Spinal cord (tissue), 10 donors: Measurements from ENCODE around the gene MRPS33. TPM values are rescaled to one million over a fixed set of nuclear protein-coding genes. Genes with fewer than 3 reads are reported as not detected.

Experiments
- DNase-seq, 6 donors: peaks; one replicate each; pipeline versions ENCODE4 v3.0.0 to v3.0.0-alpha.2; 2013 to 2015; ENCODE audit warnings: low spot score in 6 of 6, low read depth in 4 of 6
- H3K27ac ChIP-seq: one replicate; pipeline ENCODE4 v1.5.1; 2013; ENCODE audit warnings: low read depth, low read length, control low read depth
- H3K27me3 ChIP-seq: one replicate; pipeline ENCODE4 v1.6.1; 2013; ENCODE audit warnings: low read length; ENCODE audit not compliant: control insufficient read depth, insufficient read depth
- H3K36me3 ChIP-seq: one replicate; pipeline ENCODE4 v1.6.1; 2013; ENCODE audit warnings: low read length; ENCODE audit not compliant: control insufficient read depth, insufficient read depth
- H3K4me1 ChIP-seq: one replicate; pipeline ENCODE4 v1.6.1; 2013; ENCODE audit warnings: low read length; ENCODE audit not compliant: control insufficient read depth, insufficient read depth
- H3K4me3 ChIP-seq: one replicate; pipeline ENCODE4 v1.5.1; 2013; ENCODE audit warnings: low read depth, low read length, control low read depth
- H3K9me3 ChIP-seq: one replicate; pipeline ENCODE4 v1.6.1; 2013; ENCODE audit warnings: low read length; ENCODE audit not compliant: control insufficient read depth, insufficient read depth
- WGBS: methylation state at CpG from one replicate; pipeline ENCODE4 v1.1.5; 2013; ENCODE audit warnings: missing lambda C conversion rate; ENCODE audit not compliant: insufficient coverage; 5-methylcytosine and 5-hydroxymethylcytosine counted together
- polyA plus RNA-seq, 2 donors: library from polyadenylated mRNA; unstranded; fragments of 120-200 nt; gene quantifications; one replicate each; pipeline ENCODE4 v1.2.1, GENCODE V29; 2013; ENCODE audit not compliant: insufficient read length in 2 of 2
- total RNA-seq, 2 donors: library from RNA; depleted of rRNA in 1 of 2; stranded (reverse); fragments of 120-200 nt in 1 of 2; fragments of >200 nt in 1 of 2; gene quantifications; one replicate each; pipeline versions ENCODE4 v1.2.3 to v1.2.4, GENCODE V29; 2013 to 2014
- donor health status: healthy.

Gene MRPS33
- total and polyA plus RNA-seq, 4 donors = 27.5 to 77.6 (median 66.7) TPM

DNA sequence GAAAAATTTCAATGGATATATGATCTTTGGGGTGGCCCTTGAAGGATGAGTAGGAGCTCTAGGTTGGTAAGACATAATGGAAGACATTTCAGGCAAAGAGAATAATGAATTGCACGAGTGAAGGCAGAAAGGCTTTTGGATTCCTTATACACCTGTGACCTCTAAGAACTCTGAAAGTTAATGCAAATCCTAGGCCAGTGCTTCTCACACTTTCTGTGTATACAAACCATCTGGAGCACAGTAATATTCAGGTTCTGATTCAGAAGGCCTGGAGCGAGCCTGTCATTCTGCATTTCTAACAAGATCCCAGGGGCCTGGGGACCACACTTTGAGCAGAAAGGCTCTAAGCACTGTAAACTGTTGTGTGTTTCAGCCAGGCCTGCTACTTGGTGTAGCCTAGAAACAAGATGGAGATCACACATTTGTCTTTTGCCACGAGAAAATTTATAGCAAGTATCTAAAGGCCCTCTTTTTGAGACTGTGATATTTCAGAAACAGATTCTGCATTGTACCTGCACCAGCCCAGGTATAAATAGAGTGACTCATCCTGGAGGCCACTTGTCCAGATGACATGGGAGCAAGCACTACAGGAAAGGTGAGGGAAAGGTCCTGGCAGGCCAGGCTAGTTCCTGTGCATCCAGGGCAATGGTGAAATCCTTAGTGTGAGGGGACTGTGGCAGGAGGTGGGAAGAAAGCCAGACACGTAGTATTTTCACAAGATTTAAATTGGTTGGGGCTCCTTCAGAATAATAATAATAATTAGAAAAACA lies 24.4 kb downstream of the MRPS33 start:
- Histone ChIP-seq H3K36me3 (no peaks in the 10 kb centered on the region), H3K27me3 (no peaks in the 10 kb centered on the region), H3K9me3 (no peaks in the 10 kb centered on the region), H3K4me1 (no peaks in the 10 kb centered on the region), H3K4me3 (no peak overlapping the region), H3K27ac (no peak overlapping the region)
- 100% methylated on average over 3 of the region's 4 CpGs for WGBS
- no peak for DNase-seq

DNA sequence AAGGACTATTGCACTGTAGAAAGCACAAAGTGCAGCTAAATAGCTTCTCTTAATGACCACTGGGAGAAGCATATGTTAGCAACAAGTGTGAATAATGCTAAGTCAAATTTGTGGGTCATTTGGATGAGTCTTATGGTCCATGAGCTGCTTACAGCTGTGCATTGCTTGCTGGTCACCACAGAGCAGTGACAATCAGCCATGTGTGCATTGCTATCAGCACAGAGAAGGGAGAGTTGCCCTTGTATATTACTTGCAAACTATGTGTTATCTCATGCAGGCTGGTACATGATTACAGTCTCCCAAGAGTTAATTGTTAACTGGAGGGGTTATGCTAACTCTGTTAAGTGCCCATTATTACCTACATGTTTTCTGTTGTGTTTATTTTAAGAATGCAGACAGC lies 25.7 kb downstream of the MRPS33 start:
- no peak overlapping the region for H3K4me3 ChIP-seq
- DNase-seq = no peak
- no peak overlapping the region for H3K27ac ChIP-seq
- H3K9me3 ChIP-seq = peaks cover 1% of the 10 kb centered on the region
- no peaks in the 10 kb centered on the region for H3K36me3 ChIP-seq
- H3K27me3 ChIP-seq = no peaks in the 10 kb centered on the region
- no peaks in the 10 kb centered on the region for H3K4me1 ChIP-seq

DNA sequence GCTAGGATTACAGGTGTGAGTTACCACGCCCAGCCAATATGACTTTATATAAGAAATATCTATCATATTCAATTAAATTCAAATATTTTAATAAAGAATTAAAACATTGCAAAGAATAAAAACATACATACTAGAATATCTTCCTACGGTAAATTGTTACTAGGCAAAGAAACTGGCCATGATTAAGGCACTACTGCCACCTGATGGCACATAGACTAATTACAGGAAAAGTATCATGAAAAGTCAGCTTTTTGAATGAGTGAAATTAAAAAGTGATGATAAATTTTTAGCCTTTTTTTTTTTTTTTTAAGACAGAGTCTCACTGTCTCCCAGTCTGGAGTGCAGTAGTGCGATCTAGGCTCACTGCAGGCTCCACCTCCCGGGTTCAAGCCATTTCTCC lies 30.9 kb downstream of the MRPS33 start:
- Histone ChIP-seq H3K36me3 (no peaks in the 10 kb centered on the region), H3K9me3 (peaks cover 5% of the 10 kb centered on the region), H3K4me1 (no peaks in the 10 kb centered on the region), H3K27ac (no peak overlapping the region), H3K4me3 (no peak overlapping the region), H3K27me3 (no peaks in the 10 kb centered on the region)
- no CpG with 5 or more reads among the region's 4 CpGs for WGBS
- no peak for DNase-seq

DNA sequence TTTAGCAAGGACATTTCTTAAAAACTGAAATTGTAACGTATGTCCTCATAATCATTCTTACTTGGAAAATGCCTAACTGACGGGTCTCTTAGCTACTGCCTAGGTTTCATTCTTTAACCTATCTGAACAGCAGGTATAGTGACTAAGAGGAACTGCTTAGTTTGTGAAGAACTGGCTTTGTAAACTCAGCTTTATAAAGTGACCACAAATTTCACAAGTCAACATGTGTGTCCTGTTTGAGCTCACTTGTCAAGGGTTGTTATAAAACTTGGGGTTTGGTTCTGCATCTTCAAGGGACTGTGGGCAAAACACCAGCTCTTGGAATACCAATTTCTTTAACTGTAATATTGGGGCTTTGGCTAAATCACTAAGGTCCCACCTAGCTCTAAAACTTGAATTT lies 32.2 kb downstream of the MRPS33 start:
- no CpG with 5 or more reads among the region's 2 CpGs for WGBS
- no peak overlapping the region for H3K4me3 ChIP-seq
- H3K27ac ChIP-seq = no peak overlapping the region
- H3K4me1 ChIP-seq = no peaks in the 10 kb centered on the region
- no peaks in the 10 kb centered on the region for H3K36me3 ChIP-seq
- DNase-seq = no peak
- H3K27me3 ChIP-seq = no peaks in the 10 kb centered on the region
- peaks cover 5% of the 10 kb centered on the region for H3K9me3 ChIP-seq

DNA sequence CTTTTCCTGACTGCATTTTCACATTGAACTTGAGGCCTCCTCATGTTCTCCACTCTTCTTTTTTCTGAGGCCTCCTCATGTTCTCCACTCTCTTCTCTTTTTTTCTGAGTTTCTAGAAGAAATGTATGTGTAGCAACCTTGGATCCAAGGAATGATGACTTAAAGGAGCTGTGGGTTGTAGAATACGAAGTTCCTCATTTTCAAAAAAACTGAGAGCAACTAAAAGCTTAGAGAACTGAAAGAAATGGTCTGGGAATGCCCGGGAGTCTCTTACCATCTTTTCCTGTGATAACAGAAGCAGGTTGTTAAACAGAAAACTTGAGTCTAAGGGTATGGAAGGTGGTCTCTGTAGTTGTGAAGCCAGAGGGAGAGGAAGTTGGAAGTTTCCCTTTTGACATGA lies 32.8 kb downstream of the MRPS33 start:
- DNase-seq = no peak
- Histone ChIP-seq H3K36me3 (no peaks in the 10 kb centered on the region), H3K9me3 (peaks cover 5% of the 10 kb centered on the region), H3K27me3 (no peaks in the 10 kb centered on the region), H3K27ac (no peak overlapping the region), H3K4me1 (no peaks in the 10 kb centered on the region), H3K4me3 (no peak overlapping the region)
- WGBS = no CpG with 5 or more reads among the region's 2 CpGs

DNA sequence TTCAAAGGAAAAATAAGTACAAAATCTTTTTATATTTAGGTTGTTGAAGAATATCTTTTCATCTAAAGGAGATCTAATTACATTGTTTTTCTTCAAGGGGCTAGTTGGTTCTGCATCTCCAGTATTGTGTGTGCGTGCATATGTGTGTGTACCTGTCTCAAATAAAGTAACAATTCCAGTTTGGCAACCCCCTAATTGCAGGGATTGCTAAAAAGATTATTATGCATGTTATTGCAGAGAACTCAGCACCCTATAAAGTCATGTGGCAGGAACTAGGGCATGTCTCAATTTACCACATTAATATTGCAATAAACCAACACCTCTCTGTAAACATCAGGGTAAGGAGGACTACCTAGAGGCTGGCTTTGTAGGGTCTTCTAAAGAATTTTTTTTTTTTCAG lies 37.0 kb downstream of the MRPS33 start:
- Histone ChIP-seq H3K27ac (no peak overlapping the region), H3K36me3 (no peaks in the 10 kb centered on the region), H3K4me3 (no peak overlapping the region), H3K27me3 (no peaks in the 10 kb centered on the region), H3K4me1 (no peaks in the 10 kb centered on the region), H3K9me3 (no peaks in the 10 kb centered on the region)
- no CpG with 5 or more reads among the region's 1 CpG for WGBS
- DNase-seq = no peak

DNA sequence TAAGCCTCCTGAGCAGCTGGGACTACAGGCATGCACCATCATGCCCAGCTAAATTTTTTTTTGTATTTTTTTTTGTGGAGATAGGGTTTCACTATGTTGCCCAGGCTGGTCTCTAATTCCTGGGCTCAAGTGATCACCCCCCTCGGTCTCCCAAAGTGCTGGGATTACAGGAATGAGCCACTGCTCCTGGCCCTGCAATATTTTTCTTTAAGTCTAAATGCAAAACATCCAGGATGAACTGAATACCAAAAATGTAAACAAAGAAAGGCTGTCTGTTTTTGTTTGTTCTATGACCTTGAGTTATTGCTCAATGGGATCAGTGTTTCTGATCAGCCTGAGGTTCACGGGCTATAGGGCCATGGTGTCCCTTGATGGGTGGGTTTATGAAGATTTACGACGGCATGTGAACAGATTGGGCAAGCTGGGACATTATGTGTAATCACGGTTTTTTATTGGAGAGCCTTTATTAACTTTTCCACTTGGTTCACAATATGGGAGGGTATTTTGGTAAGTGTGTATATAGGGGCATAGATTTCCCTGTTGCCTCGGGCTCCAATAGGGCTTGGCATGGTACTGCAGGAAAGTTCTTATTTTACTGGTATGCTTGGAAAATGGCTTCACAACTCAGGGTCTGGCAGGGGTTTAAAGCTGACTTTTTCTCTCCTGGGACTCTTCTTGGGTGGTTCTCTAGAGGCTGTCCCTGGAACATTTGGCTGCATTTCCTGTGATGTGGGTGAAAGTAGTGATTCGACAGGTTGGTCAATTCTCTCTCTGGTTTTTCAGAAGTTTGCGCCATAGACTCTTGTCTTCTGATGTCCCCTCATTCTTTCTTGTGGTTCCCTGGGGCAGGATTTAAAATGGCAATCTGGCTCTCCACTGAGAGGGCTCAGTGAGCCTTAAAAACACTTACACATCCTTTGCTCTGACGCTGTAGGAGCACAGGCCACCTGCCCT lies 41.6 kb downstream of the MRPS33 start:
- H3K4me1 ChIP-seq = no peaks in the 10 kb centered on the region
- no peak for DNase-seq
- H3K27me3 ChIP-seq = no peaks in the 10 kb centered on the region
- H3K4me3 ChIP-seq = no peak overlapping the region
- WGBS = 70% methylated on average over 7 of the region's 9 CpGs
- H3K27ac ChIP-seq = no peak overlapping the region
- H3K9me3 ChIP-seq = no peaks in the 10 kb centered on the region
- no peaks in the 10 kb centered on the region for H3K36me3 ChIP-seq

DNA sequence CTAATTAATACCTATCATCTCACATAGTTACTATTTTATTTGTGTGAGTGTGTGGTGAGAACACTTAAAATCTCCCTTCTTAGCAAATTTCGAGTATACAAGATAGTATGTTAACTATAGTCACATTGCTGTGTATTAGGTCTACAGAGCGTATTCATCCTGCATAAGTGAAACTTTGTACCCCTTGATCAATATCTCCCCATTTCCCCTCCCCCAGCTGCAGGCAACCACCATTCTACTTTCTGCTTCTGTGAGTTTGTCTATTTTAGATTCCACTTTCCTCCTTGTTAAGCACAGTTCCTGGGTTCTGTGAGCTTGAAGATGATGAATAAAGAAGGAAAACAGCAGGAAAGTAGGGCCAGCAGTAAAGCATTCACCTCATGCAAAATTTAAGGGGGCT lies 42.4 kb downstream of the MRPS33 start:
- WGBS = no CpG with 5 or more reads among the region's 2 CpGs
- H3K27ac ChIP-seq = no peak overlapping the region
- no peak for DNase-seq
- H3K4me3 ChIP-seq = no peak overlapping the region
- no peaks in the 10 kb centered on the region for H3K9me3 ChIP-seq
- H3K36me3 ChIP-seq = no peaks in the 10 kb centered on the region
- no peaks in the 10 kb centered on the region for H3K4me1 ChIP-seq
- H3K27me3 ChIP-seq = no peaks in the 10 kb centered on the region

DNA sequence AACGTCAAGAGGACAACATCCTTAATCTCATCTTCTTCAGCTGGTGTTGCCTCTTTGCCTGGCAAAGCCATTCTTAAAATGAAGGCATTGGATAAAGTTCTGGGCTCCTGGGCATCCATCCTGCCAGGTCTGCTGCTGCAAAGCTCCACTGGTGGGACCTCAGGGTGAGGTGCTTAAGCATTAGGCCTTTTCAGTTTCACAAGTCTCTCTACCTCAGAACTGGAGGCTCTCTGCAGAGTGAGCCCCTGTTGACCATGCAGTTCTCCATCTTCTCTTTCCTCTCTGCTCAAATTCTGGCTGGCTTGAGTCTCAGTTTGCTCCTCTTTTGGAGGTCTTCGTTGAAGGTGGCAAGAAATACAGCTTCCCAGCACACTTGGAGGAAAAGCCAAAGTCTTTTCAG lies 47.3 kb downstream of the MRPS33 start:
- Histone ChIP-seq H3K4me3 (no peak overlapping the region), H3K27me3 (no peaks in the 10 kb centered on the region), H3K36me3 (no peaks in the 10 kb centered on the region), H3K9me3 (no peaks in the 10 kb centered on the region), H3K27ac (no peak overlapping the region), H3K4me1 (no peaks in the 10 kb centered on the region)
- no peak for DNase-seq
- 100% methylated on average over 1 of the region's 2 CpGs for WGBS
